NCI-H1048 (cell line): ENCODE measurements around the gene SUPT3H.
"Not testable (repeated sequence)": the region's sequence is repeated elsewhere in the genome, so short reads cannot be mapped to it uniquely, and the experiment has no call there.

Experiments used
- DNase-seq: peaks from one replicate; lab custom pipeline; 2025; lab: John Stamatoyannopoulos, UW

The SUPT3H gene

GRCh38 chr6:45175272-45175671 is 202.5 kb downstream of the SUPT3H start:
- no peak for DNase-seq

- no peak for DNase-seq
Measured at GRCh38 chr6:45174045-45174444, 203.7 kb downstream of the SUPT3H start.

GRCh38 chr6:45171380-45171779 is 206.4 kb downstream of the SUPT3H start:
- DNase-seq = no peak

GRCh38 chr6:45170309-45170708 is 207.4 kb downstream of the SUPT3H start:
- no peak for DNase-seq

- no peak for DNase-seq
Measured at GRCh38 chr6:45169815-45170214, 207.9 kb downstream of the SUPT3H start.

- DNase-seq = no peak
Measured at GRCh38 chr6:45163952-45164766, 213.6 kb downstream of the SUPT3H start.

- DNase-seq = no peak
Measured at GRCh38 chr6:45160305-45160704, 217.4 kb downstream of the SUPT3H start.

GRCh38 chr6:45156075-45156474 is 221.7 kb downstream of the SUPT3H start:
- DNase-seq = no peak

GRCh38 chr6:45155341-45155894 is 222.3 kb downstream of the SUPT3H start:
- no peak for DNase-seq

- no peak for DNase-seq
Measured at GRCh38 chr6:45154679-45155078, 223.1 kb downstream of the SUPT3H start.

- no peak for DNase-seq
Measured at GRCh38 chr6:45148711-45149341, 228.9 kb downstream of the SUPT3H start.

GRCh38 chr6:45148278-45148677 is 229.5 kb downstream of the SUPT3H start:
- DNase-seq = no peak

- DNase-seq = not testable (repeated sequence)
Measured at GRCh38 chr6:45145658-45146057, 232.1 kb downstream of the SUPT3H start.

GRCh38 chr6:45138765-45139164 is 239.0 kb downstream of the SUPT3H start:
- DNase-seq = no peak

GRCh38 chr6:45136495-45136894 is 241.2 kb downstream of the SUPT3H start:
- DNase-seq = no peak

- no peak for DNase-seq
Measured at GRCh38 chr6:45132658-45133294, 245.0 kb downstream of the SUPT3H start.

- DNase-seq = no peak
Measured at GRCh38 chr6:45132059-45132458, 245.7 kb downstream of the SUPT3H start.

GRCh38 chr6:45129051-45129450 is 248.7 kb downstream of the SUPT3H start:
- no peak for DNase-seq

- no peak for DNase-seq
Measured at GRCh38 chr6:45127185-45127584, 250.5 kb downstream of the SUPT3H start.

- no peak for DNase-seq
Measured at GRCh38 chr6:45126033-45126432, 251.7 kb downstream of the SUPT3H start.

GRCh38 chr6:45123023-45123422 is 254.7 kb downstream of the SUPT3H start:
- no peak for DNase-seq

- DNase-seq = no peak
Measured at GRCh38 chr6:45118754-45119153, 259.0 kb downstream of the SUPT3H start.
